Brain microvascular endothelial cell (primary cell): Measurements from ENCODE around the gene LBX1.

Source experiments
- DNase-seq: peaks from one replicate; pipeline ENCODE4 v3.0.0-alpha.2; 2020
- H3K27ac ChIP-seq: fragments of 250-450 bp; sonication (Bioruptor Pico); 2 replicates; pipeline ENCODE4 v1.5.1; 2020; ENCODE audit warnings: mild to moderate bottlenecking, moderate library complexity
- H3K27me3 ChIP-seq: fragments of 250-450 bp; sonication (Bioruptor Pico); replicated peaks from 2 replicates; pipeline ENCODE4 v1.5.1; 2020; ENCODE audit warnings: mild to moderate bottlenecking
- H3K36me3 ChIP-seq: fragments of 250-450 bp; sonication (Bioruptor Pico); replicated peaks from 2 replicates; pipeline ENCODE4 v1.5.1; 2020; ENCODE audit warnings: mild to moderate bottlenecking
- H3K4me3 ChIP-seq: 2 replicates; pipeline ENCODE4 v1.5.1; 2011; ENCODE audit warnings: low read depth, mild to moderate bottlenecking, control low read depth, low read length, moderate library complexity
- in situ Hi-C: cut with HindIII; loops from 2 replicates; pipeline ENCODE4 v1.10.0; 2017; ENCODE audit warnings: low sequenced_read_pairs, low pct_ligation_motif_present
- TF ChIP-seq, protein P1 (sequence below): IDR thresholded peaks from 2 replicates; pipeline ENCODE4 v1.5.1; 2011; ENCODE audit warnings: low read depth, mild to moderate bottlenecking, moderate library complexity, low read length, control low read depth, inconsistent platforms; ENCODE audit errors: missing control alignments

The LBX1 gene

DNA sequence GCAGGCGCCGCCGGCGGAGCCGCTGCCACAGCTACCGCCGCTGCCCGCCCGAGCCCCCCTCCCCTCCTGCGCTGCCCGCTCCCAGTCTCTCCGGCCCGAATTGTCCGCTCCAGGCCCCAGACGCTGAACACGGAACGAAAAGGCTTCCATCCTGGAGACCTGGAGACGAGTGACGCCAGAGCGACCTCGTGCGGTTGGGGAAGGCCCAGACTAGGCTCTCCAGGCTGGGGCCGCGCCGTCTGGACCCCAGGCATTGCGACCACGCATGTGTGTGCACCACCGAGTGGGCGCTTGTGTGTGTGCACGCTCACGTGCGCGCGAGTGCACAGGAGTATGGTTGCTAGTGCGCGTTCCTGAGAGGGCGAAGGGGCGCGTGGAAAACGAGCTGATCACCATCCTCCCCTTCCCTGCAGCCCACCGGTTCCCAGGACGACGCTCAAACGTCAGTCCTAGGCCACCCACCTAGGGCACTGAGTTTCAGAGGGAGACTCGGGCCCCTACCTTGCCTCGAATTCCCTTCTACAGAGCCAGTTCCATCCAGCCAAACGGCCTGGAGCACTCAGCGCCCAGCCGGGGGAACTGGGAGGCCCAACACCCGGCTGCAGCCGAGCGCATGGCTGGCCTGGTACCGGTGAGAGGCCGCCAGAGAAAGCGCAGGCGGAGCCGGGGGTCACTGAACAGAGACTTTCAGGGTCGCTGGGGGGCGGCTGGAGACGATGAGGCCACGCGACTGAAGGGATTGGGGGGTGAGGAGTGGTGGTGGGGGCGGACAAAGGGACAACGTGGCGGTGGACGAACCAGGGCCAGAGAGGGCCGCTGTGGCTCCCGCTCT is 11.6 kb downstream of the LBX1 start:
- H3K4me3 ChIP-seq = no peak overlapping the region

DNA sequence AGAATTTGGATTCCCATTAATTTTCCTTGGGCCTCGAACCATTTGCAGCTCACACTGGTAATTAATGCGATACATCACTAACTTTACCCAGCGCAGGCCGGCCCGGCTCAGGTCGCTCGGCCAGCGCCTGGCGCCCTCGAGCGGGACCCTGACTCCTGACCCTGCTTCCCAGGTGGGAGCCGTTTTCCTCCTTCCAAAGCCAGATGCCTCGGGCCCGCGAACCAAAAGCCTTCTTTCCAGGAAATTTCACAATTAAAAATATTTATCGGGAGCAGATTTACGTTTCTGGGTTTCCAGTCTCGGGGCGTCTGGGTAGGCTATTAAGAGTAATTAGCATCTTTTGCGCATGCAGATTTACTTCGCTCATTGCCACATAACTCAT is 12.2 kb downstream of the LBX1 start:
- Histone ChIP-seq H3K36me3 (no peaks in the 10 kb centered on the region), H3K4me3 (no peak overlapping the region), H3K27me3 (peaks cover 86% of the 10 kb centered on the region), H3K27ac (no peak overlapping the region)
- in situ Hi-C loops = no loop called here
- TF ChIP-seq, protein P1, sequence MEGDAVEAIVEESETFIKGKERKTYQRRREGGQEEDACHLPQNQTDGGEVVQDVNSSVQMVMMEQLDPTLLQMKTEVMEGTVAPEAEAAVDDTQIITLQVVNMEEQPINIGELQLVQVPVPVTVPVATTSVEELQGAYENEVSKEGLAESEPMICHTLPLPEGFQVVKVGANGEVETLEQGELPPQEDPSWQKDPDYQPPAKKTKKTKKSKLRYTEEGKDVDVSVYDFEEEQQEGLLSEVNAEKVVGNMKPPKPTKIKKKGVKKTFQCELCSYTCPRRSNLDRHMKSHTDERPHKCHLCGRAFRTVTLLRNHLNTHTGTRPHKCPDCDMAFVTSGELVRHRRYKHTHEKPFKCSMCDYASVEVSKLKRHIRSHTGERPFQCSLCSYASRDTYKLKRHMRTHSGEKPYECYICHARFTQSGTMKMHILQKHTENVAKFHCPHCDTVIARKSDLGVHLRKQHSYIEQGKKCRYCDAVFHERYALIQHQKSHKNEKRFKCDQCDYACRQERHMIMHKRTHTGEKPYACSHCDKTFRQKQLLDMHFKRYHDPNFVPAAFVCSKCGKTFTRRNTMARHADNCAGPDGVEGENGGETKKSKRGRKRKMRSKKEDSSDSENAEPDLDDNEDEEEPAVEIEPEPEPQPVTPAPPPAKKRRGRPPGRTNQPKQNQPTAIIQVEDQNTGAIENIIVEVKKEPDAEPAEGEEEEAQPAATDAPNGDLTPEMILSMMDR = no peak
- DNase-seq = no peak

More for the DNA sequence above, 11.6 kb downstream of the LBX1 start:
- in situ Hi-C loops = no loop called here
- no peak overlapping the region for H3K27ac ChIP-seq
- no peaks in the 10 kb centered on the region for H3K36me3 ChIP-seq
- DNase-seq = no peak
- H3K27me3 ChIP-seq = peaks cover 86% of the 10 kb centered on the region
- TF ChIP-seq, protein P1 = peak; percentile 50

DNA sequence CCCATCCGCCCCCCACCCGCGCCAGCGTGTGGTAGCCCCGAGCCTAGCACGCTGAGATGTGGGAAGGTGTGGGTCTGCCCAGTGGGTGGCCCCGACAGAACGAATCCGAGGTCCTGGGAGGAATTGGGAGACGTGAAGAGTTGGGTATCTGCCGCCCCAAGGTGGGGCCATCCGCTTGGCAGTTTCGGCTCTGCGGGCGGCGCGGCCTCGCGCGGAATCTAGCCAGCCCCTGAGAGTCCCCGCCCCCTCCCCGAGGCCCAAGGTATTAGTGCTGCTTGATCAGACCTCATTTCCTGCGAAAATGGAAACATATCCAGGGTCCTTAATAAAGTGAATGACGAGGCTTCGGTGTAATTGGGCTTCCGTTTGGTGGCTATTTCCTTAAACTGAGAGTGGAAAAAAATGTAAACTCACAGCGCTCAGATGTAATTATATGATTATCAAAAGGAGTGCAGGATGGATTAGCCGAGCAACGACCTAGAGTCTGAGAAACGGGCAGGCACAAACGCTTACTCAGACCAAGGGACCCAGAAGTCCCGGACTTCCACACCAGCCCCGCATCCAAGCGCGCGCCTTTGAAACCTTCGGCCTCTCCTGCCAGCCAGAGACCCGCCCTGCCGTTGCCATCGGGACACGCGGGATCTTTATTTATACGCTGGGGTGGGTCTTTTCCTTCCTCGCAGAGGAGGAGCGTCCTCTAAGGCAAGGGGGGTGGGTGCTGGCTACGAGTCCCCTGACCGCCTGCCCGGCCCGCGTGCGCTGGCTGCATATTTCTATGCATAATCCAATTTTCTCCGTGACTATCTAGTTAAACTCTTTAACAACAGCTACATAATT is 12.8 kb downstream of the LBX1 start:
- peaks cover 86% of the 10 kb centered on the region for H3K27me3 ChIP-seq
- no peak overlapping the region for H3K27ac ChIP-seq
- no peaks in the 10 kb centered on the region for H3K36me3 ChIP-seq
- TF ChIP-seq, protein P1 = no peak
- H3K4me3 ChIP-seq = no peak overlapping the region
- DNase-seq = no peak
- in situ Hi-C loops = no loop called here

DNA sequence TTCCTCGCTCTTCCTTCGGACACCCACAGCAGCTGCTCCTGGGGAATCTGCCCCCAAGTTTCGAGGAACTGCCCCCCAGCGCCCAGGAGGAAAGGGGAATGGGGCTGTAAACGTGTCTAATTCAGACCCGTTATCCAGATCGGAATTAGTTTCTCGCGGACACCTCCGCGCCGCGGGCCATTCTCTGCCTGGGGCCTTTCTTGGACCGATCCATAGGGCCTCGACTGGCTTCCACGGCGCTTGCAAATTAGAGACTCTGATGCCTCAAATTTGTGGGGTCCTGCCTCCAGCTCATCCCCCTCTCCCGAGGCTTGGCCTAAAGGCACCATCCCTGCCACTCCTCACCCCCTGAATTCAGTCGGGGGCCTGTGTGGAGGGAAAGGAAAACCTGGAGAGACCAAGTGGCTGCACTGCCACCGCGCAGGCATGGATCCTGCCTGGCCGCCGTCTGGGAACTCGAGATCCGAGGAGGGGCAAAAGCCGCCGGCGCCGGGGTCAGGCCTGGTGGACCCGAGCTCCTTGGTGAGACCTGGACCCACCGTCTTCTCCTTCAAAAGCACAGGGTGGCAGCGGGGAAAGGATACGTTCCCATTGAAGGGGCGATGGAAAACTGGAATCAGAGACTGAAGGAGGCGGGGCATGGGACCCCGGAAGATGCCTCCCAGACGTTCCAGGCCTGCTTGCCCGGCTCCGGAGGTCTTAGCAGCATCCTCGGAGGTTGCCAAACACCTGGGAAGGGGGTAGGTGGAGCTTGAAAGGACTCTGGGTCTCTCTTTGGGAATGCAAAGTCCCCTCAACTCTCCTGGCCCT is 13.7 kb downstream of the LBX1 start:
- no peaks in the 10 kb centered on the region for H3K36me3 ChIP-seq
- in situ Hi-C loops = no loop called here
- H3K27me3 ChIP-seq = peaks cover 85% of the 10 kb centered on the region
- TF ChIP-seq, protein P1 = no peak
- no peak for DNase-seq
- H3K4me3 ChIP-seq = no peak overlapping the region
- no peak overlapping the region for H3K27ac ChIP-seq

DNA sequence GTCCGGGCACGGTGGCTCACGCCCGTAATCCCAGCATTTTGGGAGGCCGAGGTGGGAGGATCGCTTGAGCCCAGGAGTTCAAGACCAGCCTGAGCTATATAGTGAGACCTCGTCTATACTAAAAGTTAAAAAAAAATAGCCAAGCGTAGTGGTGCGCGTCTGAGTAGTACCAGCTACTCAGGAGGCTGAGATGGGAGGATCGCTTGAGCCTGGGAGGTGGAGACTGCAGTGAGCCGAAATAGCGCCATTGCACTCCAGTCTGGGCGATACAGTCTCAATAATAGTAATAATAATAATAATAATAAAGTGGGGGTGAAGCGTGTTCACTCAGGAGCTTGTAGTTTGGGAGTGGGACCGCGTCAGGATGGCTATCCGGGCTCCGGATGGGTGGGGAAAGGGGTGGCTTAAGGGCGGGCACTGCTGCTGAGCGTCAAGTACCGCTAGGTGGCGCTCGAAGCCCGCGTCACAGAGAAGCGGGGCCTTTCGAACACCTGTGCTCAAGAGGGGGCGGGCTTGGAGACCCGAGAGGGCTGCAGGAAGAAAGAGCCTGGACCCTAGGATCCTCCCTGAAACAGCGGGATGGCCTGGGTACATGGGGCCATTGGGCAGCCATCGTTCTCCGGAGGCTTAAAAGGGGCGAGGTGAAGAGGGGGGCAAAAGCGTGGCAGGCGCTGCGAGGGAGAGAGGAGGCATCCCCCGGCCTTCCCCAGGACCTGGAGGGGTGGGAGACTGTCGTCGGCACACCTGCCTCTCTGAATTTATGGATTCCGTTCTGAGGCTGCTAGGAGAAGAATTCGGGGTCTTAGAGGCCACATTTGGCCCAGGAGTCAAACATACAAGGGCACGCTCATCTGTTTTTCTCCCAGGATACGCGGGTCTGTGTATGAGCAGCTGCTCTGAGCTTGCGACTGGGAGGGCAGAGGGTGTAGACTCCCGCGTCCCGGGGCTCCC is 14.5 kb downstream of the LBX1 start:
- Histone ChIP-seq H3K36me3 (no peaks in the 10 kb centered on the region), H3K4me3 (no peak overlapping the region), H3K27ac (no peak overlapping the region), H3K27me3 (peaks cover 82% of the 10 kb centered on the region)
- in situ Hi-C loops = no loop called here
- no peak for DNase-seq
- TF ChIP-seq, protein P1 = peak; percentile 88
